GM18907 (cell line): ENCODE measurements around the gene EHBP1L1.

ENCODE experiments used
- ATAC-seq: cut with Tn5 transposase; IDR thresholded peaks from one replicate; pipeline ENCODE4 v1.9.1; 2021; ENCODE audit warnings: mild to moderate bottlenecking, moderate library complexity; ENCODE audit not compliant: unreplicated experiment

Gene EHBP1L1

GRCh38 chr11:65546217-65546958, 29.5 kb upstream of the EHBP1L1 start:
- peak; percentile 66 for ATAC-seq

DNA sequence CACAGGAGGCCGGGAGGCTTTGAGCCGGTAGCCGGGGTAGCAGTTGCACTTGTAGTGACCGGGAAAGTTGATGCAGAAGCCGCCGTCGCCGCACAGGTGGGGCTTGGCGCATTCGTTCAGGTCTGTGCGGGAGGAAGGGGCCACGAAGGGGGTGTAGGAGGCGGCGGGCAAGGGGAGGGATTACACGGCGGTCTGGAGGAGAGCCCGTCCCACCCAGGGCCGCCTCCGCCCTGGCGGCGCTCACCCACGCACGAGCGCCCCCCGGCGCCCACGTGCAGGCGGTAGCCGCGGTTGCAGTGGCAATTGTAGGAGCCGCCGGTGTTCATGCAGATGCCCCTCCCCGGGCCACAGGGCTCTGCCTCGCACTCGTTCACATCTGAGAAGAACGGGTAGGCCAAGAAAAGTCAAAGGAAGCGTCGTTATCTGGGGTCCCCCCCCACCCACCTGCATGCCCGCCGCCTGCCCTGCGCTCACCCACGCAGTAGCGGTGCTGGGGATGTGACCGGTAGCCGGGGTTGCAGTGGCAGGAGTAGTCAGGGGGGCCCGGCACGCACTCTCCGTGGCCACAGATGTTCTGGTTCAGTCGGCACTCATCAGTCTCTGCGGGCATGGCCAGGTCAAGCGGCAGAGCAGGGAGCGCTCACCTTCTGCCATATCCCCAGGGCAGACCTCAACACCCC, 28.3 kb upstream of the EHBP1L1 start:
- ATAC-seq = no peak

DNA sequence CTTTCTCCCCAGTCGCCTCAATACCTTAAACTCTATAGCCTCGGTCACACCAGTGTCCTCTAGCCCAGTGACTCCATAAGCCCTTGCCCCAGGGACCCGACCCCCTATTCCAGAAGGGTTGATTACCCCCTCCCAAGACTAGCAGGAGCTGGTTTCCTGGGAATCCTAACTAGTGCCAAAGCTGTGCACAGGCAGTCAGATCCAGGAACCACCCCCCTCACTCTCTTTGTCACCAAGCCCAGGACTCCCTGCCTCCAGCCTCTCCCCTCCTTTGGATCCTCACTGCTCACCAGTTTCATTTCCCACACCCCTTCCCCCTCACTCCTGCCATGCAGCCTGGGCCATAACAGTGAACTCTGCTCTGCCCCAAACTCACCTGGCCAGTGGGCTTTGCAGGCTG, 27.5 kb upstream of the EHBP1L1 start:
- no peak for ATAC-seq

GRCh38 chr11:65549096-65549495, 26.8 kb upstream of the EHBP1L1 start:
- ATAC-seq = no peak

- peak; percentile 62 for ATAC-seq
Observed at GRCh38 chr11:65551572-65552387, 24.1 kb upstream of the EHBP1L1 start.

GRCh38 chr11:65552388-65552951, 23.4 kb upstream of the EHBP1L1 start:
- ATAC-seq = no peak

GRCh38 chr11:65553301-65554001, 22.4 kb upstream of the EHBP1L1 start:
- no peak for ATAC-seq

DNA sequence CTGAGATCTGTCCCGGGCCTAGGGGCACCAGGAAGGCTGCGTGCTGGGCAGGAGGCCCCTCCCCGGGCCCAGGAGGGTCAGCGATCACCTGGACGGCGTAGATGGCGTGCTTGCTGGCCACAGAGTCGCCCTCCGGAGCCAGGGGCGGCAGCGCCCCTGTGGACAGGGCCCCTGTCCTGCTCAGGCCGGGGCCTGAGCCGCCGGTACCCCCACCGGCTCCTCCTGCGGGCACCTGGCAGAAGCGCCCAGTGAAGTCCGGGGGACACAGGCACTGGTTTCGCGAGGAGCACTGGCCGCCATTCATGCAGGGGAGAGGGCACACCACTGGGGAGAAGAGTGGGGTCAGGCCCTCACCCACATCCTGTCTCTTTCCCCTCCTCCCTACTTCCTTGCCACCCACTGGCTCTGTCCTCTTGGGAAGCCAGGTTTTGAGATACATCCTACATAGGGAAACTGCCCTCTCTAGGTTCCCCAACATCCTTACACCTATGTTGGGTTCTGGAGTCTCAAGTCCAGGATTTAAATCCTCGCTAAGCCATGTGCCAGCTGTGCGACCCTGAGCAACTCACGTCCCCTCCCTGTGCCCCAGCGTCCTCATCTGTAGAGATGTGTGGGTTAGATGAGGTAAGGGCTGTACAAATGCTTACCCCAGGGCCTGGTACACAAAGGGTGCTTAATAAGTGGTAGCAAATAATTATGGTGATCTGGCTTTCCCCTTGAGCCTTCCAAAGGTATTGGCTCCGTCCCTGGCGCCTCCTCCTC, 21.6 kb upstream of the EHBP1L1 start:
- no peak for ATAC-seq

DNA sequence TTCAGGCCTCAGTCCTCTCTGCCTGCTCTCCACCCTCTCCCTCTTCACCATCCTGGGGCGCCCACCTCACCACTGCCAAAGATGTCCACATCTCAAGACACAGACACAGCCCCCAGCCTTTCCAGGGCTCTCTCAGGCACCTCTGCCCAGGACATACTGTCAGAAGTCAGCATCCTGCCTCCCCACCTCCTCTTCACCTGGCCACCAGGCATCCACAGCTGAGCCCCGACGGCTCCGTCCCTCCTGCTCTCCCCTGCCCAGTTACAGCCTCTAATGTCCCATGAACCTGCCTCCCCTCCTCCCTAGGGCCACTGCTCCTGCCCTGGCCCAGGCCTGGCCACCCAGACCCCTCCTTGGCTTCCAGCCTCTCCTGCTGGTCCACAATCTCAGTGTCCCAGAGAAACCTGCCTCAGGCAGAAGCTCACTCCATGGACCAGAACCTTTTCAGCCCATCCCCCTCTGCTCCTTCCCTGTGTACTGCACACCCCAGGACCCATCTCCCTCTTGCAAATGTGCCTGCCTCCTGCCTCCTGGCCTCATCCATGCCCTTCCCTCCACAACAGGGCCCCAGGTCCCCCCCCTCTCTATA, 20.9 kb upstream of the EHBP1L1 start:
- no peak for ATAC-seq

GRCh38 chr11:65555693-65556231, 20.1 kb upstream of the EHBP1L1 start:
- ATAC-seq = no peak

- no peak for ATAC-seq
Observed at GRCh38 chr11:65556470-65557279, 19.2 kb upstream of the EHBP1L1 start.

DNA sequence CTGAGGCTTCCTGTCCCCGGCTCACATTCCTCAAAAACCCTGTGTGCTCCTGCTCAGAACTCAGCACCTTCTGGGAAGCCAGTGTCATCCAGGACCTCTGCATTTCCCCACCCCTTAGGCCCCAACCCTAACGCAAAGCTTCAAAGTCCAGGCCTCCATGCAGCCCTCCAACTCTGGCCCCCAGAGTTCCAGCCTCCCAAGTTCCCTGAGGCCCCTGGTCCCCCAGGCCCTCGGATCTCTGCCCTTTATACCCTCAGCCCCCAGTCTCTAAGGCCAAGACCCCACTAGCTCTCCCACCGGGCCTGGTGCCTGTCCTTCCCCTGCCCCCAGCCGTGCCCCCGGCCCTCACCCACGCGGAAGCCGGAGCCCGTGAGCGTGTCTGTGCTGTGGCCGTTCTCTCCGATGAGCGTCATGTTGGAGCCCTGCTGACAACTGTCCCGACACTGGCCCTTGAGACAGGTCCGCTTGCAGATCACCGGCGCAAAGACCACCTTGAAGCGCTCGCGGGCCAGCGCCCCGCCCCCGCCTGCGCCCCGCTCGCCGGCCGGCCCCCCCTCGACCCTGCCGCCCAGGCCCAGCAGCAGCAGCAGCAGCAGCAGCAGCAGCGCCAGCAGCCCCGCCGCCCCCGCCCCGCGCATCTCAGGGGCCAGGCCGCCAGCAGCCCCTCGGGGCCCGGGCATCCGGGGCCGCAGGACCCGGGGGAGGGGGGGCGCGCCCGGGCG, 18.4 kb upstream of the EHBP1L1 start:
- ATAC-seq = no peak

GRCh38 chr11:65558002-65558929, 17.6 kb upstream of the EHBP1L1 start, which contains the start of gene LTBP3:
Gene LTBP3, minus strand, starts transcription at chr11:65558359. Its CDS starts 400 bp downstream, at chr11:65557959.
- no peak for ATAC-seq

DNA sequence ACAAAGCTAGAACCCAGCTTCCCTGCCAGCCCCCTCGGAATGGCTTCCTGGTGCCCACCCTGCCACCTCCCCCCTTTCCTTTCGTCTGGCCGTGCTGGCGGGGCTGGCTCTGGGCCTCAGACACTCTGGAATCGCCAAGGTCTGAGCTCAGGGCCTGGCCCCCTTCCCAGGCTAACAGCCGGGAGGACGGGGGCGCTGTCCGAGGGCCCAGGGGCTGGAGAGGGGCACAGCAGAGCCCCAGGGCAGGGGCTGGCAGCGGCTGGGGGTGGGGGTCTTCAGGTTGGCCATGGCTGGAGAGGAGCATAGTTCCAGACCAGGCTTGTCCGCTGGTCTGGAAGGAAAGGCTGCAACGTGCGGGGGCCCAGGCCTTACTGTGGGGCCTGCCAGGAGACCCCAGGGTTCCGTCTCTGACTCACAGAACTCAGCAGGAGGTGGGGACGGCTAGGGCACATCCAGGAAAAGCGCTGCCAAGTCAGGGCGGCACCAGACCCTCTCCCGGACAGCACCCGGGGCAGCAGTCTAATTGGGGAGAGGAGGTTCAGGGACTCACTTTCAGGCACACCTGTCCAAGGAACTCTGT, 16.8 kb upstream of the EHBP1L1 start:
- ATAC-seq = no peak

- no peak for ATAC-seq
Observed at GRCh38 chr11:65559535-65559934, 16.3 kb upstream of the EHBP1L1 start.

GRCh38 chr11:65559951-65560537, 15.8 kb upstream of the EHBP1L1 start:
- no peak for ATAC-seq
